GM19397 (cell line): ENCODE results near the gene CRYZ.
A peak's percentile ranks its signal among the peaks of the same experiment; 100 is the strongest.
"Not testable (repeated sequence)": the region's sequence is repeated elsewhere in the genome, so short reads cannot be mapped to it uniquely, and the experiment has no call there.

Experiments used
- ATAC-seq: cut with Tn5 transposase; IDR thresholded peaks from one replicate; pipeline ENCODE4 v1.9.1; 2021; ENCODE audit warnings: mild to moderate bottlenecking, moderate library complexity; ENCODE audit not compliant: unreplicated experiment

The CRYZ gene

GRCh38 chr1:74732960-74733603 is at the start of gene CRYZ, which contains the start of gene TYW3:
Gene CRYZ (minus strand): TSS chr1:74733050. CDS start chr1:74724821, 8,229 bp downstream.
Gene TYW3 (plus strand): TSS chr1:74733152. CDS start chr1:74733245, 93 bp downstream.
- peak; percentile 72 for ATAC-seq

- ATAC-seq, result no peak
Observed at GRCh38 chr1:74780594-74780993, 47.7 kb upstream of the CRYZ start.

GRCh38 chr1:74779750-74780149 is 46.9 kb upstream of the CRYZ start:
- no peak for ATAC-seq

GRCh38 chr1:74777525-74777924 is 44.7 kb upstream of the CRYZ start:
- no peak for ATAC-seq

GRCh38 chr1:74775735-74776134 is 42.9 kb upstream of the CRYZ start:
- no peak for ATAC-seq

GRCh38 chr1:74773582-74773981 is 40.7 kb upstream of the CRYZ start:
- ATAC-seq, result no peak

GRCh38 chr1:74772945-74773344 is 40.1 kb upstream of the CRYZ start:
- no peak for ATAC-seq

- ATAC-seq, result no peak
Observed at GRCh38 chr1:74771913-74772515, 39.2 kb upstream of the CRYZ start.

GRCh38 chr1:74767490-74767889 is 34.6 kb upstream of the CRYZ start:
- no peak for ATAC-seq

- no peak for ATAC-seq
Observed at GRCh38 chr1:74766579-74766978, 33.7 kb upstream of the CRYZ start.

- no peak for ATAC-seq
Observed at GRCh38 chr1:74763807-74764206, 31.0 kb upstream of the CRYZ start.

- not testable (repeated sequence) for ATAC-seq
Observed at GRCh38 chr1:74756650-74757049, 23.8 kb upstream of the CRYZ start.

- ATAC-seq, result no peak
Observed at GRCh38 chr1:74755475-74755874, 22.6 kb upstream of the CRYZ start.

GRCh38 chr1:74753104-74753503 is 20.3 kb upstream of the CRYZ start:
- ATAC-seq, result no peak

GRCh38 chr1:74748960-74749359 is 16.1 kb upstream of the CRYZ start:
- ATAC-seq, result peak; percentile 87

GRCh38 chr1:74745247-74745646 is 12.4 kb upstream of the CRYZ start:
- ATAC-seq, result not testable (repeated sequence)

GRCh38 chr1:74740307-74740980 is 7.6 kb upstream of the CRYZ start:
- ATAC-seq, result not testable (repeated sequence)

GRCh38 chr1:74737333-74737732 is 4.5 kb upstream of the CRYZ start:
- ATAC-seq, result no peak

GRCh38 chr1:74733604-74734484 is 994 bp upstream of the CRYZ start:
- peak; percentile 36 for ATAC-seq

GRCh38 chr1:74732071-74732946 is 541 bp downstream of the CRYZ start:
- peak; percentile 17 for ATAC-seq
